ENCODE measurements around the gene SF3B6. TPM values are rescaled to one million over a fixed set of nuclear protein-coding genes. Genes with fewer than 3 reads are reported as not detected.

SF3B6 gene
- total RNA-seq, 2 experiments from 2014 or later = 59.8 to 62.6 TPM

- ChIA-PET POLR2A (no interaction called here), CTCF (no interaction called here)
- Mint-ChIP-seq H3K4me3 (no peak overlapping the region), H3K9me3 (no peaks in the 10 kb centered on the region), H3K4me1 (ENCODE audit: low read depth) (no peaks in the 10 kb centered on the region), H3K36me3 (ENCODE audit: low read depth) (peaks cover 38% of the 10 kb centered on the region), H3K27ac (no peak overlapping the region), H3K27me3 (no peaks in the 10 kb centered on the region)
- DNase-seq (peak in 5 of 14 experiments; percentile 3 to 35 (median 14)), ATAC-seq (ENCODE audit: poor library complexity) (peak; percentile 56)
- no peaks in the 10 kb centered on the region for H3K27me3 ChIP-seq (ENCODE audit: control insufficient read depth in 1 of 2, insufficient read depth in 2 of 2, low read length in 2 of 2)
- no peak overlapping the region for H3K27ac ChIP-seq (ENCODE audit: low read depth in 1 of 2, low read length in 2 of 2)
- TF ChIP-seq, protein P1, sequence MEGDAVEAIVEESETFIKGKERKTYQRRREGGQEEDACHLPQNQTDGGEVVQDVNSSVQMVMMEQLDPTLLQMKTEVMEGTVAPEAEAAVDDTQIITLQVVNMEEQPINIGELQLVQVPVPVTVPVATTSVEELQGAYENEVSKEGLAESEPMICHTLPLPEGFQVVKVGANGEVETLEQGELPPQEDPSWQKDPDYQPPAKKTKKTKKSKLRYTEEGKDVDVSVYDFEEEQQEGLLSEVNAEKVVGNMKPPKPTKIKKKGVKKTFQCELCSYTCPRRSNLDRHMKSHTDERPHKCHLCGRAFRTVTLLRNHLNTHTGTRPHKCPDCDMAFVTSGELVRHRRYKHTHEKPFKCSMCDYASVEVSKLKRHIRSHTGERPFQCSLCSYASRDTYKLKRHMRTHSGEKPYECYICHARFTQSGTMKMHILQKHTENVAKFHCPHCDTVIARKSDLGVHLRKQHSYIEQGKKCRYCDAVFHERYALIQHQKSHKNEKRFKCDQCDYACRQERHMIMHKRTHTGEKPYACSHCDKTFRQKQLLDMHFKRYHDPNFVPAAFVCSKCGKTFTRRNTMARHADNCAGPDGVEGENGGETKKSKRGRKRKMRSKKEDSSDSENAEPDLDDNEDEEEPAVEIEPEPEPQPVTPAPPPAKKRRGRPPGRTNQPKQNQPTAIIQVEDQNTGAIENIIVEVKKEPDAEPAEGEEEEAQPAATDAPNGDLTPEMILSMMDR (IDR thresholded peaks at IDR 0.05) = no peak
- no peaks in the 10 kb centered on the region for H3K9me3 ChIP-seq (ENCODE audit: control insufficient read depth in 1 of 2, insufficient read depth in 1 of 2, low read length in 2 of 2)
- H3K4me1 ChIP-seq (ENCODE audit: insufficient read depth, low read length) = no peaks in the 10 kb centered on the region
- H3K4me3 ChIP-seq (ENCODE audit: low read length) = no peak overlapping the region
- intact Hi-C loops (cut with DNase I, micrococcal nuclease) = no loop called here
- peaks cover 12% of the 10 kb centered on the region for H3K36me3 ChIP-seq (ENCODE audit: insufficient read depth, low read length)
Observed at GRCh38 chr2:24021122-24021998, 54.8 kb downstream of the SF3B6 start.

DNA sequence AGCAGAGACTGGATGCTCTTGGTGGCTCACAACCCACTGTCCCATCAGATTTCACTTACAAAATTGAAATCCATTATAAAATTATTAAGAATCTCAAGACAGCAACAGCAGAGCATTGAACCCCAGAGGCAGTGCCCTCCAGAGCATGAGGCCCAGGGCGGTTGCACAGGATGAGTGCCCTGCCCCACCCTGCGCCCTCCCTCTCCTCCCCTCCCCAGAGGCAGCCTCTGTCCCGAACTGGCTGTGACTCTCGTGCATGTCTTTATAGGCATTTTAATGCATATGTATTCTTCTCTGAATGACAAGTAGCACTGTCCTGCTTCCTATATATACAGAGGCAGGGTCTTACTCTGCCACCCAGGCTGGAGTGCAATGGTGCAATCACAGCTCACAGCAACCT lies 55.9 kb downstream of the SF3B6 start:
- H3K4me1 ChIP-seq (ENCODE audit: insufficient read depth, low read length) = no peaks in the 10 kb centered on the region
- Mint-ChIP-seq H3K4me3 (no peak overlapping the region), H3K36me3 (ENCODE audit: low read depth) (peaks cover 28% of the 10 kb centered on the region), H3K4me1 (ENCODE audit: low read depth) (no peaks in the 10 kb centered on the region), H3K27ac (no peak overlapping the region), H3K9me3 (no peaks in the 10 kb centered on the region), H3K27me3 (no peaks in the 10 kb centered on the region)
- TF ChIP-seq, protein P1 (IDR thresholded peaks at IDR 0.05) = no peak
- ChIA-PET CTCF (no interaction called here), POLR2A (no interaction called here)
- no peaks in the 10 kb centered on the region for H3K27me3 ChIP-seq (ENCODE audit: control insufficient read depth in 1 of 2, insufficient read depth in 2 of 2, low read length in 2 of 2)
- no peak overlapping the region for H3K4me3 ChIP-seq (ENCODE audit: low read length)
- DNase-seq (no peak), ATAC-seq (ENCODE audit: poor library complexity) (no peak)
- H3K9me3 ChIP-seq (ENCODE audit: control insufficient read depth in 1 of 2, insufficient read depth in 1 of 2, low read length in 2 of 2) = no peaks in the 10 kb centered on the region
- H3K36me3 ChIP-seq (ENCODE audit: insufficient read depth, low read length) = peaks cover 12% of the 10 kb centered on the region
- intact Hi-C loops (cut with DNase I, micrococcal nuclease) = no loop called here
- no peak overlapping the region for H3K27ac ChIP-seq (ENCODE audit: low read depth in 1 of 2, low read length in 2 of 2)

- no peak overlapping the region for H3K4me3 ChIP-seq (ENCODE audit: low read length)
- H3K4me3 Mint-ChIP-seq = no peak overlapping the region
- DNase-seq (no peak), ATAC-seq (ENCODE audit: poor library complexity) (no peak)
- TF ChIP-seq, protein P1 (IDR thresholded peaks at IDR 0.05) = no peak
- H3K27me3 ChIP-seq (ENCODE audit: control insufficient read depth in 1 of 2, insufficient read depth in 2 of 2, low read length in 2 of 2) = no peaks in the 10 kb centered on the region
- H3K27me3 Mint-ChIP-seq = no peaks in the 10 kb centered on the region
- intact Hi-C loops (cut with DNase I, micrococcal nuclease) = no loop called here
- no peaks in the 10 kb centered on the region for H3K9me3 Mint-ChIP-seq
- H3K36me3 Mint-ChIP-seq (ENCODE audit: low read depth) = peaks cover 23% of the 10 kb centered on the region
- no peaks in the 10 kb centered on the region for H3K4me1 ChIP-seq (ENCODE audit: insufficient read depth, low read length)
- H3K9me3 ChIP-seq (ENCODE audit: control insufficient read depth in 1 of 2, insufficient read depth in 1 of 2, low read length in 2 of 2) = no peaks in the 10 kb centered on the region
- no peak overlapping the region for H3K27ac ChIP-seq (ENCODE audit: low read depth in 1 of 2, low read length in 2 of 2)
- no peak overlapping the region for H3K27ac Mint-ChIP-seq
- POLR2A ChIA-PET = no interaction called here
- H3K36me3 ChIP-seq (ENCODE audit: insufficient read depth, low read length) = peaks cover 7% of the 10 kb centered on the region
- CTCF ChIA-PET = no interaction called here
- no peaks in the 10 kb centered on the region for H3K4me1 Mint-ChIP-seq (ENCODE audit: low read depth)
Observed at GRCh38 chr2:24019729-24020128, 56.4 kb downstream of the SF3B6 start.
